CMK (cell line): ENCODE results near the gene SNTB2.
"Not testable (repeated sequence)": the region's sequence is repeated elsewhere in the genome, so short reads cannot be mapped to it uniquely, and the experiment has no call there.

Experiments
- DNase-seq: peaks from one replicate; pipeline ENCODE4 v3.0.0-alpha.2; 2010; ENCODE audit warnings: low read depth

SNTB2 gene

GRCh38 chr16:69186642-69187445, at the start of gene SNTB2:
TSS of gene SNTB2 (plus strand) at chr16:69187164. CDS start at chr16:69187167, 3 bp downstream.
- peak; percentile 86 for DNase-seq

- DNase-seq: no peak
These were observed 48.4 kb upstream of the SNTB2 start for GRCh38 chr16:69138608-69139007.

- not testable (repeated sequence) for DNase-seq
These were observed 47.5 kb upstream of the SNTB2 start for GRCh38 chr16:69139464-69139863.

GRCh38 chr16:69141014-69141413, 46.0 kb upstream of the SNTB2 start:
- no peak for DNase-seq

GRCh38 chr16:69141936-69142335, 45.0 kb upstream of the SNTB2 start:
- DNase-seq: no peak

- DNase-seq: no peak
These were observed 43.8 kb upstream of the SNTB2 start for GRCh38 chr16:69143116-69143515.

- DNase-seq: no peak
These were observed 41.3 kb upstream of the SNTB2 start for GRCh38 chr16:69145658-69146057.

GRCh38 chr16:69149621-69150020, 37.3 kb upstream of the SNTB2 start:
- not testable (repeated sequence) for DNase-seq

GRCh38 chr16:69150146-69150865, 36.7 kb upstream of the SNTB2 start:
- peak; percentile 49 for DNase-seq

- no peak for DNase-seq
These were observed 29.8 kb upstream of the SNTB2 start for GRCh38 chr16:69157196-69157595.

- DNase-seq: no peak
These were observed 26.8 kb upstream of the SNTB2 start for GRCh38 chr16:69160192-69160591.

- DNase-seq: no peak
These were observed 21.4 kb upstream of the SNTB2 start for GRCh38 chr16:69165584-69165983.

- no peak for DNase-seq
These were observed 20.6 kb upstream of the SNTB2 start for GRCh38 chr16:69166221-69166833.

GRCh38 chr16:69166946-69167930, 19.7 kb upstream of the SNTB2 start:
- no peak for DNase-seq

GRCh38 chr16:69169051-69169450, 17.9 kb upstream of the SNTB2 start:
- no peak for DNase-seq

GRCh38 chr16:69169607-69170352, 17.2 kb upstream of the SNTB2 start:
- no peak for DNase-seq

GRCh38 chr16:69171325-69172084, 15.5 kb upstream of the SNTB2 start:
- DNase-seq: no peak

GRCh38 chr16:69176033-69176800, 10.7 kb upstream of the SNTB2 start:
- no peak for DNase-seq

GRCh38 chr16:69179328-69180010, 7.5 kb upstream of the SNTB2 start:
- no peak for DNase-seq
